Loucy (cell line): ENCODE results near the gene ZNF598.

Source experiments
- H2AFZ ChIP-seq: fragments of 200-600 bp; sonication (generic); 2 replicates; pipeline ENCODE4 v1.6.0; 2016; ENCODE audit warnings: antibody characterized with exemption, mild to moderate bottlenecking, low read length, moderate library complexity
- H3F3A ChIP-seq: fragments of 200-600 bp; 2 replicates; pipeline ENCODE4 v1.6.0; 2016; ENCODE audit warnings: antibody characterized with exemption, low read depth, mild to moderate bottlenecking
- H3K27me3 ChIP-seq: fragments of 200-600 bp; sonication (generic); 2 replicates; pipeline ENCODE4 v1.6.1; 2014; ENCODE audit warnings: low read length, mild to moderate bottlenecking; ENCODE audit not compliant: insufficient read depth, poor library complexity, severe bottlenecking
- H3K36me3 ChIP-seq: fragments of 200-600 bp; sonication (generic); 2 replicates; pipeline ENCODE4 v1.6.1; 2016; ENCODE audit warnings: low read length; ENCODE audit not compliant: insufficient read depth
- H3K4me1 ChIP-seq: fragments of 200-600 bp; sonication (generic); 2 replicates; pipeline ENCODE4 v1.5.1; 2014; ENCODE audit warnings: low read length, mild to moderate bottlenecking; ENCODE audit not compliant: insufficient read depth, poor library complexity, severe bottlenecking
- H3K4me2 ChIP-seq: fragments of 200-600 bp; sonication (generic); 2 replicates; pipeline ENCODE4 v1.6.0; 2014; ENCODE audit warnings: antibody characterized with exemption, low read length, low read depth, mild to moderate bottlenecking; ENCODE audit not compliant: poor library complexity, severe bottlenecking
- H3K4me3 ChIP-seq: fragments of 200-600 bp; sonication (generic); 2 replicates; pipeline ENCODE4 v1.5.1; 2014; ENCODE audit warnings: low read length, mild to moderate bottlenecking, mixed read lengths; ENCODE audit not compliant: poor library complexity, severe bottlenecking
- H3K79me2 ChIP-seq: fragments of 200-600 bp; sonication (generic); 2 replicates; pipeline ENCODE4 v1.6.1; 2014; ENCODE audit warnings: low read length; ENCODE audit not compliant: insufficient read depth
- H3K9ac ChIP-seq: fragments of 200-600 bp; sonication (generic); 2 replicates; pipeline ENCODE4 v1.6.0; 2014; ENCODE audit warnings: mild to moderate bottlenecking, low read depth, low read length, moderate library complexity; ENCODE audit not compliant: poor library complexity, severe bottlenecking
- H3K9me2 ChIP-seq: fragments of 200-600 bp; sonication (generic); replicated peaks from 2 replicates; pipeline ENCODE4 v1.6.1; 2016; ENCODE audit warnings: low read depth, low read length, mixed read lengths
- H3K9me3 ChIP-seq: fragments of 200-600 bp; sonication (generic); 2 replicates; pipeline ENCODE4 v1.6.1; 2014; ENCODE audit warnings: mild to moderate bottlenecking, antibody characterized with exemption, low read length, low read depth; ENCODE audit not compliant: insufficient read depth
- H4K20me1 ChIP-seq: fragments of 200-600 bp; sonication (generic); 2 replicates; pipeline ENCODE4 v1.6.0; 2014; ENCODE audit warnings: antibody characterized with exemption, low read length, mild to moderate bottlenecking; ENCODE audit not compliant: insufficient read depth, poor library complexity, severe bottlenecking
- EZH2phosphoT487 ChIP-seq: fragments of 200-600 bp; IDR thresholded peaks from 2 replicates; pipeline ENCODE4 v1.6.1; 2018; ENCODE audit warnings: antibody characterized with exemption, mild to moderate bottlenecking, moderate library complexity, borderline replicate concordance
- TF ChIP-seq, protein P1 (sequence below): fragments of 200-600 bp; sonication (generic); conservative IDR thresholded peaks from 2 replicates; pipeline ENCODE4 v1.5.1; 2014; ENCODE audit warnings: mild to moderate bottlenecking, antibody characterized with exemption, low read length

The ZNF598 gene

DNA sequence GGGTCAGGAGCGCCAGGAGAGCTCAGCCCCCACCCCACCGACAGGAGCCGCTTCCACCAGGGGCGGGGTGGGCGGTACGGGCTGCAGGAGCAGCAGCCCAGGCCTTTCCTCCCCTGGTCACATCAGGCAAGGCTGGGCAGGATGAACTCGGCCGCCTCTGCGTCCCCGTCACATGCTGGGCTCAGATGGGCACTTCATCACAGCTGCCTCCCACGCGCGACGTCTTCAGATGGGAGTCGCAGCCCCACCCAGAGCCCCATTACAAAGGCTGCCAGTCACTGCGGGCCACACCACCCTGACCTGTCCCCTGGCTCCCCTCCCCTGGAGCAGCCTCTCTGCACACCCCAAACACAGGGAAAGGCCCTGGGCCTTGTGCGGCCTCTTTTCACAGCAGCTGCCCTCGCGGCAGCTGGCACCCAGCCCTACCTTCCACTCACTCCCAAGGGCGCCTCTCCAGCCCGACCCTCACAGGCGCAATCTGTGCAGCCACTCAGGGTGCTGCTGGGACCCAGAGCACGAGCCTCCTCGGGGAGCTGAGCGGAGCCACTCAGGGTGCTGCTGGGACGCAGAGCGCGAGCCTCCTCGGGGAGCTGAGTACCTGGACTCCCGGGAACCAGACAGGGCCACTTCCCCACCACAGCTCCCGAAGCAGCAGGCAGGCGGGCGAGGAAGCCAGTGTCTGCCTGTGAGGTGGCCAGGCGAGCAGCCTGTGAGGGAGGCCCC, 4.7 kb downstream of the ZNF598 start:
- H3F3A ChIP-seq, result no peaks in the 10 kb centered on the region
- H3K4me2 ChIP-seq, result no peak overlapping the region
- H3K4me1 ChIP-seq, result peaks cover 4% of the 10 kb centered on the region
- H3K27me3 ChIP-seq, result no peaks in the 10 kb centered on the region
- no peak overlapping the region for H2AFZ ChIP-seq
- H3K36me3 ChIP-seq, result peaks cover 26% of the 10 kb centered on the region; the same call in 1 of the 2 replicates
- no peak overlapping the region for H3K9ac ChIP-seq
- no peak overlapping the region for H3K4me3 ChIP-seq
- H3K9me2 ChIP-seq, result no peaks in the 10 kb centered on the region
- H3K79me2 ChIP-seq, result peaks cover 55% of the 10 kb centered on the region
- TF ChIP-seq, protein P1, sequence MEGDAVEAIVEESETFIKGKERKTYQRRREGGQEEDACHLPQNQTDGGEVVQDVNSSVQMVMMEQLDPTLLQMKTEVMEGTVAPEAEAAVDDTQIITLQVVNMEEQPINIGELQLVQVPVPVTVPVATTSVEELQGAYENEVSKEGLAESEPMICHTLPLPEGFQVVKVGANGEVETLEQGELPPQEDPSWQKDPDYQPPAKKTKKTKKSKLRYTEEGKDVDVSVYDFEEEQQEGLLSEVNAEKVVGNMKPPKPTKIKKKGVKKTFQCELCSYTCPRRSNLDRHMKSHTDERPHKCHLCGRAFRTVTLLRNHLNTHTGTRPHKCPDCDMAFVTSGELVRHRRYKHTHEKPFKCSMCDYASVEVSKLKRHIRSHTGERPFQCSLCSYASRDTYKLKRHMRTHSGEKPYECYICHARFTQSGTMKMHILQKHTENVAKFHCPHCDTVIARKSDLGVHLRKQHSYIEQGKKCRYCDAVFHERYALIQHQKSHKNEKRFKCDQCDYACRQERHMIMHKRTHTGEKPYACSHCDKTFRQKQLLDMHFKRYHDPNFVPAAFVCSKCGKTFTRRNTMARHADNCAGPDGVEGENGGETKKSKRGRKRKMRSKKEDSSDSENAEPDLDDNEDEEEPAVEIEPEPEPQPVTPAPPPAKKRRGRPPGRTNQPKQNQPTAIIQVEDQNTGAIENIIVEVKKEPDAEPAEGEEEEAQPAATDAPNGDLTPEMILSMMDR, result no peak
- no peak for TF ChIP-seq EZH2phosphoT487
- peaks cover 21% of the 10 kb centered on the region for H4K20me1 ChIP-seq
- no peaks in the 10 kb centered on the region for H3K9me3 ChIP-seq

DNA sequence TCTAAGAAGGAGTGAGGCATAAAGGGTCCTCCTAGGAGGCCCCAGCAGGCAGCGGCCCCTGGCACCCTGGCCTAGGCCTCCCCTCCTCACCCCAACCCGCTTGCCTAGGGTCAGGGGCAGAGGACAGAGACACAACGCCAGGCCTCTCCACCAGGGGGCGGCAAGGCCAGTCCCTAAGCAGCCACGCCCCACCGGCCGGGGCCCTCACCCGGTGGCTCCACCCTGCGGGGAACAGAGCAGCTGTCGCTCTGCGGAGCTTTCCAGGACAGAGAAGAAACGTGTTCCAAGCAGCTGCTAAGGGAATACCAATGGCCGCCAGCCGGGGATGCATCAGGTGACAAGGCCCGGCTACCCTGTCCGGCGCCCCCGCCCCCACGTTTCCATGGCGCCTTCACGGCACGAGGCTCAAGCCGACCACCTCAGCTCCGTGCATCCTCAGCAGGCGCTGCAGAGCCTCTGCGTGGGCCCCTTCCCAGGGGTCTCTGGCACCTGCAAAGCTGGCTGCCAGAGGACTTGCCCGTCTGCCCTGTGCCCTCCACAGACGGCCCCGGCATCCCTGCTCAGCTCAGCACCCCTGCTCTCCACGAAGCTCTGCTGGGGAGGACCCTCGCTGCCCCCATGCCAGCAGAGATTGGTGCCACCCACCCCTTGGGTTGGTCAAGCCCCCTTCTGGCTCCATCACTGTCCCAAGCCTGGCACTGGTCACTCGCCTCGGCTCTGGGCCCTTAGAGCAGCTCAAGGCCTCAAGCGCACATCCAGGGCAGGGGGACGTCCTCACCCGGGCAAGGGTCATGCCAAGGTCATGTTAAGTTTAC, 5.6 kb downstream of the ZNF598 start:
- Histone ChIP-seq H3K36me3 (peaks cover 28% of the 10 kb centered on the region; the same call in 1 of the 2 replicates), H3K4me2 (no peak overlapping the region), H2AFZ (no peak overlapping the region), H3K4me3 (no peak overlapping the region), H4K20me1 (peaks cover 21% of the 10 kb centered on the region), H3F3A (no peaks in the 10 kb centered on the region), H3K9ac (no peak overlapping the region), H3K9me2 (no peaks in the 10 kb centered on the region), H3K4me1 (peaks cover 4% of the 10 kb centered on the region), H3K79me2 (peaks cover 51% of the 10 kb centered on the region), H3K27me3 (no peaks in the 10 kb centered on the region), H3K9me3 (no peaks in the 10 kb centered on the region)
- TF ChIP-seq EZH2phosphoT487, result no peak
- TF ChIP-seq, protein P1, result peak; percentile 70

GRCh38 chr16:2003231-2003826, 6.3 kb downstream of the ZNF598 start:
- TF ChIP-seq EZH2phosphoT487, result no peak
- TF ChIP-seq, protein P1, result no peak
- no peak overlapping the region for H3K4me2 ChIP-seq
- H3K36me3 ChIP-seq, result peaks cover 28% of the 10 kb centered on the region; the same call in 1 of the 2 replicates
- no peak overlapping the region for H3K9ac ChIP-seq
- no peaks in the 10 kb centered on the region for H3F3A ChIP-seq
- H3K79me2 ChIP-seq, result peaks cover 44% of the 10 kb centered on the region
- H3K4me3 ChIP-seq, result no peak overlapping the region
- H3K9me2 ChIP-seq, result no peaks in the 10 kb centered on the region
- no peaks in the 10 kb centered on the region for H3K27me3 ChIP-seq
- H4K20me1 ChIP-seq, result peaks cover 15% of the 10 kb centered on the region
- no peak overlapping the region for H2AFZ ChIP-seq
- H3K4me1 ChIP-seq, result peaks cover 4% of the 10 kb centered on the region
- H3K9me3 ChIP-seq, result no peaks in the 10 kb centered on the region
